Right kidney (tissue), 1 donor: ENCODE results near the gene ANGPT4.

Experiments
- DNase-seq: peaks from one replicate; pipeline ENCODE4 v3.0.0-alpha.2; 2016

The ANGPT4 gene

DNA sequence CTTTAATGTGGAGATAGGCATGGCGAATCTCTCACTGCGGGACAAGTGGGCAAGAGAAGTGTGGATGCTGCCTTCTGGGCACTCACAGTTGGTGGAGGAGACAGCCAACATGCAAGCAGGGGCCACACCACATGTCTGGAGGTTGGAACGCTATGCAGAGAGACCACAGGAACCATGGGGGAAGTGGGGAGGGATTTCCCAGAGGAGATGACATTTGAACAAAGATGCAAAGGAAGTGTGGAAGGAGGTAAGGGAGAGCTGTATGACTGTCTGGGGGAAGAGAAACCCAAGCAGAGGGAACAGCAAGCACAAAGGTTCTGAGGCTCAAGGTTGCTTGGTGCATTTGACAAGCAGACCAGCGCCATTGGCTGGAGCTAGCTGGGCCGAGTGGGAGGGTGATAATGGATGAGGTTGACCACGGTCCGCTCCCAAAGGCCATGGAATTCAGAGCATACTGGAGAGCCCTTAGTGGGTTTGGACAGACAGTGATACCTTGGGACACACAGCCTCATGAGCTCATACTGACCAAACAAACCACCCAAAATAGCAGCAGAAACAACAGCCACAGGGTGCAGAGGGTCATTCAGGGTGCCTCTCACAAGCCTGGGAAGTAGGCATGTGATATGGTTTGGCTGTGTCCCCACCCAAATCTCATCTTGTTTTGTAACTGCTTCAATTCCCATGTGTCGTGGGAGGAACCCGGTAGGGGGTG, 90.3 kb downstream of the ANGPT4 start:
- no peak for DNase-seq

DNA sequence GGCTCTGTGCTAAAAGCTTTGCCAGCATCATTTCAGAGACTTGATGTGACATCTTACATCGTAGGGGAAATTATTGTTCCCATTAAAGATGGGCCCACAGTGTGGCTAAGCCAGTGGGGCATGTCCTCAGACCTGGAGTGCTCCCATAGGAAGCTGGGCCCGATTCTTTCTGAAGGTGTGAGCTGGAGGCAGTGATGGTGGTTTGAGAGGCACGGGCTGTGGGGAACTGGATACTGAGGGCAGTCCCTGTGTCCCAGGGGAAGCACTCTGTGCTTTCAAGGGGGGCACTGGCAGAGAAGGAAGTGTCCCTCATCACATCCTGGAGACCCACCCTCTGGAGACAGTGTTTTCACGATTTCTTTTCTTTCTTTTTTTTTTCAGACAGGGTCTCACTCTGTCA, 91.2 kb downstream of the ANGPT4 start:
- no peak for DNase-seq

DNA sequence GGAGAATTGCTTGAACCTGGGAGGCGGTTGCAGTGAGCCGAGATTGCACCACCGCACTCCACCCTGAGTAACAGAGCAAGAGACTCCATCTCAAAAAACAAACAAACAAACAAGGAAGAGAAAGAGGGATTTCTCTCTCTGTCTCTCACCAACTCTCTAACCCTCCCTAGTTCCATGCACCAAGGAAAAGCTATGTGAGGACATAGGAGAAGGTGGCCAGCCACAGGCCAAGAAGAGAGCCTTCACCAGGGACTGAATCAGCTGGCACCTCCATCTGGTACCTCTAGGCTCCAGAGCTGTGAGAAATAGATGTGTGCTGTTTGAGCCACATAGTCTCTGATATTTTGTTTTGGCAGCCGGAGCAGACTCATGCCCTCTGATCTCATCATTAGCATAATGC, 91.6 kb downstream of the ANGPT4 start:
- no peak for DNase-seq

DNA sequence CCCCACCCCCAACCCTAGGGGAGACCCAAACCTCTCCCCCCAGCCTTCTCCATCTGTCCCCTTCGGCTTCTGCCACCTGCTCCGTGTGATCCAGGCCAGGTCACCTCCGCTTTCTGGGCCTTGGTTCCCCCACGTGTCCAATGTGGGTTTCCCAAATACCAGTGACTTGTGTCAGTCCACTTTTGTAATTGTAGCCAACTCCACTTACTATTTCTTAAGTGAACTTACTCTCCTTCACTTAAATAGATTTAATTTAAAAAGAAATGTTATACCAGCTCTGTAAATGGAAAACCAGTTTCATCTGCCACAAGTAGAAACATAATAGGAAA, 92.6 kb downstream of the ANGPT4 start:
- no peak for DNase-seq

DNA sequence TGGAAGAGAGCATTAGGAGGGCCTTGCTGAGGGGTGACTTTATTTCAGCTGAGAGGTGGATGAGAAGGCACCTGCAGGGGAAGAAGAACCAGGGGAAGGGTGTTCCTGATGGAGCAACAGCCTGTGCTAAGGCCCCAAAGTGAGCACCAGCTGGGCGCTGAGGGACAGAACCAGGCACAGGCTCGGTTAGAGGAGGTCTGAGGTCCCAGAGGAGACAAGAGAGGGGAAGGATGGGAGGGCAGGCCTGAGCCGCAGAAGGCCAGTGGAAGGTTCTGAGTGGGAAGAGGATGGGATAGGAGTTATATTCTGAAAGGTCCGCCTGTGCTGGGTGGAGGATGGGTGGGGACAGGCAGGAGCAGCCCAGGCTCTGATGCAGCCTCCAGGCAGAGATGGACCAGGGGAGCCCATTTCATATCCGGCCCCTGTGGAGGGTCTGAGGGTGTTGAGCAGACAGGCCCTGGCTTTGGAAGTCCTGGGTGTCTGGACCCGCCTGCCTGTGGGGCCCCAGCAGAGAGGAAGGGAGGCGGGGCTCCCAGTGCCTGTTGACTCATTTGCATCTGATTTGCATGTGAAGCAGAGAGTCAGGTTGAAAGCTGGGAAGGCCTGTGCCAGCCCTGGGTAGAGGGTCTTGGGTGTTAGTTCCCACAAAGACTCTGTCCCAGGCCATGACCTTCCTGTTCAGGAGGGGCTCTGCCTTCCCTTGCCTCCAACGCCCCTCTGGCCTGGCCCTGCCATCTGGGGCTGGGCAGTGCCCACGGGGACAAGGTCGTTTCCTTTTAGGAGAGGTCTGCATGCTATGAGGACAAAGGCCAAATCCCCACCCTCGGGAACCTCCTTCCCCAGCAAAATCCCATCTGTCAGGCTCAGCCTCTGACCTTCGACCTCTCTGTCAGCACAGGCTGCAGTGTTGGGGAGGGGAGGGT, 93.2 kb downstream of the ANGPT4 start:
- DNase-seq: no peak

DNA sequence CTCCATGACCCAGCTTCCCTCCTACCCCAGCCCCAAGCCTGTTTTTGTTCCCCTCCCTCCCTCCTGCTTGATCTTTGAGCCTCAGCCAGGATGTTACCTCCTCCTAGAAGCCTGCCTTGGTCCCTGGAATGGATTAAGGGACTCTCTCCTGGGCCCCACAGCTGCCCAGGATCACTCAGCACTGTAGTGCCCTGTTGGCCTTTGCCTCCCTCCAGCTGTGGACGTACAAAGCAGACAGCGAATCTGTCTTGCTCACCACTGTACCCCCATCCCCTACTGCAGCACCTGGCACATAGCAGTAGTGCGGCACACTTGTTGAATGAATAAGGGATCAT, 94.4 kb downstream of the ANGPT4 start:
- no peak for DNase-seq

DNA sequence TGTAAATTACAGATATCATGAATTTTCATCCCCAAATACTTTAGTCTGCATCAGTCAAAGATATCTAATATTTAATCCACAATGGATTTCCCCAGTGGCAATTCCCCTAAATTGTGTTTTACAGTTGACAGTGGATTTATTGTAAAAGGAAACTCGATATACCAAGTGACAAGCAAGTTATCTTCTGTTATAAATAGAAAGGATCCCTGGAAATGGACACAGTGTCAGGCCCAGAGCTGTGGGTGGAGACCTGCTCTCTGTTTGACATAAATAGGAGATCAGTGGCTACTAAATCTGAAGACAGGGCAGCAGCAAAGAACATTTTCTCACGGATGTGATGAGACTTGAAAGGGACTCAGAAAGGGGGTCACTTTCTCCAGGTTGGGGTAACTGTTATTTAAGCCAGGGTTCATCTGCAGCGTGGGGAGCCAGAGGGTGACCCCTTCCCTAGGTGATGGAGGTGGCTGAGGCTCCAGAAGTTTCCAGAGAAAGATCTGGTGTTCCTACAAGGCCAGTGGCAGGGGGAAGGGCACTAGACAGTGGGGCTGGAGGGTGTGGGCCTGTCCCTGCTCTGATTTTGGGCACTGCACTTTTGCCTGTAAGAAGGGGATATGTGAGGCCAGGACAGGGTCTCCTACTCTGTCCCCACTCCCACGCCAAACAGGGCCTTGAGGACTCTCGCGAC, 94.9 kb downstream of the ANGPT4 start:
- no peak for DNase-seq

DNA sequence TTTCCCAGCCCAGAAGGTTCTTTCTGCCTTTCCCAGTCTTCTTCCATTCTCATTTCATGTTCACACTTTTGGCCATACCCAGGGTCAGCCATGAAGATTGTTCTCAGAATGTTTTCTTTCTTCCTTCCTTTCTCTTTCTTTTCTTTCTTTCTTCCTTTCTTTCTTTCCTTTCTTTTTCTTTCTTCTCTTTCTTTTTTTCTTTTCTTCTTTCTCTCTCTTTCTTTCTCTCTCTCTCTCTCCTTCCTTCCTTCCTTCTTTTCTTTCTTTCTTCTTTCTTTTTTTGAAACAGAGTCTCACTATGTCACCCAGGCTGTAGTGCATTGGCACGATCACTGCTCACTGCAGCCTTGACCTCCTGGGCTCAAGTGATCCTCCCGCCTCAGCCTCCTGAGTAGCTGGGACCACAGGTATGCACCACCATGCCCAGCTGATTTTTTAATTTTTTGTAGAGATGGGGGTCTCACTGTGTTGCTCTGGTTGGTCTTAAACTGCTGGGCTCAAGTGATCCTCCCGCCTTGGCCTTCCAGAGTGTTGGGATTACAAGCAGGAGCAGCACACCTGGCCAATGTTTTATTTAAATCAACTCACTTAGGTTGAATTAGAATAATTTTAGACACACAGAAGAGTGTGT, 95.7 kb downstream of the ANGPT4 start:
- DNase-seq: no peak
